HG03571 (cell line): Measurements from ENCODE around the gene KRT34.
"Not testable (repeated sequence)": the region's sequence is repeated elsewhere in the genome, so short reads cannot be mapped to it uniquely, and the experiment has no call there.

Experiments used
- ATAC-seq: cut with Tn5 transposase; IDR thresholded peaks from one replicate; pipeline ENCODE4 v1.9.1; 2021; ENCODE audit not compliant: unreplicated experiment

KRT34 gene

GRCh38 chr17:41381943-41382342 lies at the start of gene KRT34:
Gene KRT34 (minus strand): TSS chr17:41382306. CDS start chr17:41382246, 60 bp downstream.
- ATAC-seq, result not testable (repeated sequence)

- not testable (repeated sequence) for ATAC-seq
Observed at GRCh38 chr17:41430376-41430775, 48.3 kb upstream of the KRT34 start.

GRCh38 chr17:41429667-41430066 lies 47.6 kb upstream of the KRT34 start:
- no peak for ATAC-seq

GRCh38 chr17:41428591-41429291 lies 46.6 kb upstream of the KRT34 start:
- ATAC-seq, result no peak

- no peak for ATAC-seq
Observed at GRCh38 chr17:41424111-41424635, 42.1 kb upstream of the KRT34 start, which contains the start of gene KRT37. Gene KRT37 (minus strand): TSS chr17:41424585. CDS start chr17:41424523, 62 bp downstream.

GRCh38 chr17:41422586-41422985 lies 40.5 kb upstream of the KRT34 start:
- ATAC-seq, result not testable (repeated sequence)

GRCh38 chr17:41421617-41422016 lies 39.5 kb upstream of the KRT34 start:
- no peak for ATAC-seq

- ATAC-seq, result no peak
Observed at GRCh38 chr17:41421116-41421515, 39.0 kb upstream of the KRT34 start.

- ATAC-seq, result no peak
Observed at GRCh38 chr17:41420134-41420533, 38.0 kb upstream of the KRT34 start.

- no peak for ATAC-seq
Observed at GRCh38 chr17:41419716-41420115, 37.6 kb upstream of the KRT34 start.

- no peak for ATAC-seq
Observed at GRCh38 chr17:41418116-41418860, 36.2 kb upstream of the KRT34 start.

GRCh38 chr17:41417576-41418015 lies 35.5 kb upstream of the KRT34 start:
- no peak for ATAC-seq

GRCh38 chr17:41417127-41417526 lies 35.0 kb upstream of the KRT34 start:
- ATAC-seq, result no peak

- ATAC-seq, result no peak
Observed at GRCh38 chr17:41416479-41416878, 34.4 kb upstream of the KRT34 start.

- no peak for ATAC-seq
Observed at GRCh38 chr17:41415833-41416335, 33.8 kb upstream of the KRT34 start.

- no peak for ATAC-seq
Observed at GRCh38 chr17:41415411-41415810, 33.3 kb upstream of the KRT34 start.

GRCh38 chr17:41413982-41414381 lies 31.9 kb upstream of the KRT34 start:
- ATAC-seq, result no peak

- no peak for ATAC-seq
Observed at GRCh38 chr17:41413353-41413957, 31.3 kb upstream of the KRT34 start.

GRCh38 chr17:41411072-41411840 lies 29.1 kb upstream of the KRT34 start:
- ATAC-seq, result no peak

GRCh38 chr17:41407226-41407625 lies 25.1 kb upstream of the KRT34 start:
- ATAC-seq, result no peak

GRCh38 chr17:41406205-41406604 lies 24.1 kb upstream of the KRT34 start:
- no peak for ATAC-seq
